HFFc6 (cell line): ENCODE data around the gene KDM3B. TPM values are rescaled to one million over a fixed set of nuclear protein-coding genes. Genes with fewer than 3 reads are reported as not detected.

Experiments
- DNase-seq: peaks from one replicate; pipeline ENCODE4 v3.0.0-alpha.2; 2018
- H3K27ac Mint-ChIP-seq: 2 replicates; pipeline ENCODE4 v1.8.0; 2020; ENCODE audit warnings: mild to moderate bottlenecking, mixed read lengths
- H3K27me3 Mint-ChIP-seq: 2 replicates; pipeline ENCODE4 v1.8.0; 2021; ENCODE audit warnings: mild to moderate bottlenecking, moderate library complexity, mixed read lengths; ENCODE audit not compliant: insufficient read depth
- H3K36me3 Mint-ChIP-seq: 2 replicates; pipeline ENCODE4 v1.8.0; 2021; ENCODE audit warnings: low read depth, mixed read lengths
- H3K4me1 Mint-ChIP-seq: 2 replicates; pipeline ENCODE4 v1.8.0; 2020; ENCODE audit warnings: low read depth, mixed read lengths
- H3K4me3 Mint-ChIP-seq: 2 replicates; pipeline ENCODE4 v1.8.0; 2020; ENCODE audit warnings: mild to moderate bottlenecking, moderate library complexity, mixed read lengths
- H3K9me3 Mint-ChIP-seq: 2 replicates; pipeline ENCODE4 v1.8.0; 2020; ENCODE audit warnings: mild to moderate bottlenecking, mixed read lengths
- total RNA-seq, 6 experiments: library from RNA; stranded (reverse); fragmentation: NEBNext Ultra II Directional; extraction: Animal tissue kit (Norgen Biotek cat#: 25700); gene quantifications; 2 replicates in 1 of 6; 3 replicates in 5 of 6; pipeline ENCODE4 v1.2.3, GENCODE V29; 2021
- TF ChIP-seq, protein P1 (sequence below): fragments of 200-600 bp; sonication (generic); IDR thresholded peaks from 2 replicates; pipeline ENCODE4 v1.5.0; 2021; ENCODE audit warnings: antibody characterized with exemption, mild to moderate bottlenecking

KDM3B gene
- total RNA-seq, 6 experiments from 2014 or later = 29.0 to 37.8 (median 33.3) TPM

- H3K4me3 Mint-ChIP-seq = no peak overlapping the region
- H3K36me3 Mint-ChIP-seq = no peaks in the 10 kb centered on the region
- H3K27ac Mint-ChIP-seq = no peak overlapping the region
- no peaks in the 10 kb centered on the region for H3K27me3 Mint-ChIP-seq
- DNase-seq = no peak
- TF ChIP-seq, protein P1, sequence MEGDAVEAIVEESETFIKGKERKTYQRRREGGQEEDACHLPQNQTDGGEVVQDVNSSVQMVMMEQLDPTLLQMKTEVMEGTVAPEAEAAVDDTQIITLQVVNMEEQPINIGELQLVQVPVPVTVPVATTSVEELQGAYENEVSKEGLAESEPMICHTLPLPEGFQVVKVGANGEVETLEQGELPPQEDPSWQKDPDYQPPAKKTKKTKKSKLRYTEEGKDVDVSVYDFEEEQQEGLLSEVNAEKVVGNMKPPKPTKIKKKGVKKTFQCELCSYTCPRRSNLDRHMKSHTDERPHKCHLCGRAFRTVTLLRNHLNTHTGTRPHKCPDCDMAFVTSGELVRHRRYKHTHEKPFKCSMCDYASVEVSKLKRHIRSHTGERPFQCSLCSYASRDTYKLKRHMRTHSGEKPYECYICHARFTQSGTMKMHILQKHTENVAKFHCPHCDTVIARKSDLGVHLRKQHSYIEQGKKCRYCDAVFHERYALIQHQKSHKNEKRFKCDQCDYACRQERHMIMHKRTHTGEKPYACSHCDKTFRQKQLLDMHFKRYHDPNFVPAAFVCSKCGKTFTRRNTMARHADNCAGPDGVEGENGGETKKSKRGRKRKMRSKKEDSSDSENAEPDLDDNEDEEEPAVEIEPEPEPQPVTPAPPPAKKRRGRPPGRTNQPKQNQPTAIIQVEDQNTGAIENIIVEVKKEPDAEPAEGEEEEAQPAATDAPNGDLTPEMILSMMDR = no peak
- H3K9me3 Mint-ChIP-seq = no peaks in the 10 kb centered on the region
- H3K4me1 Mint-ChIP-seq = peaks cover 19% of the 10 kb centered on the region
Observed at GRCh38 chr5:138359621-138360020, 7.1 kb downstream of the KDM3B start.

DNA sequence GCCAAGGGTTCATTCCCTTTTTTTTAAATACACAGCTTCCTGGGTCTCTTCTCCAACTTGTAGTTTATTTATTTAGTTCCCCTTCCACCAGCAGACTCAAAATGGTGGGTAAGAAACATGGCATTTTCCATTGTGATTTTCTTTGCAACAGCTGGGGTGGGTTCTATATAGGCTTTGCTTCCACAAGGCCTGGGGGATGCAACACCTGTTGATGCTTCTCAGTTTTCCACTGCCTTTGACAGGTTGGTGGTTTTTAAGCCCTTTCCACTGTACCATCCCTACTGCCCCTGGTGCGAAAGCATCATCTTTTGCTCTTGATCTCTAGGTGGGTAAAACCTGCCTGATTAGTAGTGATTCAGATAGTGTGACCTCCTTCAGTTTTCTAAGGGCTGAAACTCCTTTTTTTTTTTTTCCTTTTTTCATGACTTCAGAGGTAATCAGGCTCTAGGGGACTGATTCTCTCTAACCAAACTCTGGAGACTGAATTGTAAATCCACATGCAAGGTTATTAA lies 8.5 kb downstream of the KDM3B start:
- Mint-ChIP-seq H3K9me3 (no peaks in the 10 kb centered on the region), H3K27ac (no peak overlapping the region), H3K36me3 (no peaks in the 10 kb centered on the region), H3K4me3 (no peak overlapping the region), H3K27me3 (no peaks in the 10 kb centered on the region), H3K4me1 (peaks cover 6% of the 10 kb centered on the region; the same call in 1 of the 2 replicates)
- DNase-seq = no peak
- TF ChIP-seq, protein P1 = no peak

- Mint-ChIP-seq H3K4me1 (peaks cover 23% of the 10 kb centered on the region), H3K36me3 (no peaks in the 10 kb centered on the region), H3K9me3 (no peaks in the 10 kb centered on the region), H3K27ac (no peak overlapping the region), H3K4me3 (no peak overlapping the region), H3K27me3 (no peaks in the 10 kb centered on the region; the same call in 1 of the 2 replicates)
- TF ChIP-seq, protein P1 = no peak
- no peak for DNase-seq
Observed at GRCh38 chr5:138364576-138364975, 12.1 kb downstream of the KDM3B start.

GRCh38 chr5:138366632-138367382 lies 14.3 kb downstream of the KDM3B start:
- H3K27me3 Mint-ChIP-seq = no peaks in the 10 kb centered on the region; the same call in 1 of the 2 replicates

GRCh38 chr5:138369261-138369660 lies 16.8 kb downstream of the KDM3B start:
- H3K4me3 Mint-ChIP-seq = no peak overlapping the region
- no peak for DNase-seq
- no peaks in the 10 kb centered on the region for H3K36me3 Mint-ChIP-seq
- H3K27ac Mint-ChIP-seq = no peak overlapping the region
- H3K27me3 Mint-ChIP-seq = no peaks in the 10 kb centered on the region; the same call in 1 of the 2 replicates
- peaks cover 20% of the 10 kb centered on the region for H3K4me1 Mint-ChIP-seq
- no peaks in the 10 kb centered on the region for H3K9me3 Mint-ChIP-seq
- TF ChIP-seq, protein P1 = no peak

More at GRCh38 chr5:138366632-138367382, 14.3 kb downstream of the KDM3B start:
- DNase-seq = no peak
- Mint-ChIP-seq H3K9me3 (no peaks in the 10 kb centered on the region), H3K4me3 (peak overlapping the region; percentile 7; the same call in 1 of the 2 replicates), H3K27ac (no peak overlapping the region), H3K4me1 (peaks cover 20% of the 10 kb centered on the region), H3K36me3 (no peaks in the 10 kb centered on the region)
- TF ChIP-seq, protein P1 = no peak
